Right cardiac atrium (tissue), 5 donors: Measurements from ENCODE around the gene SMYD5. TPM values are rescaled to one million over a fixed set of nuclear protein-coding genes. Genes with fewer than 3 reads are reported as not detected.
A peak's percentile ranks its signal among the peaks of the same experiment; 100 is the strongest.
"Not testable (repeated sequence)": the region's sequence is repeated elsewhere in the genome, so short reads cannot be mapped to it uniquely, and the experiment has no call there.

ENCODE experiments used
- ATAC-seq, 2 donors: fragments of 200-7000 bp; cut with Tn5 transposase; one replicate each; pipeline versions ENCODE4 v1.8.0 to v1.9.1; 2020; ENCODE audit warnings: moderate library complexity in 2 of 2, mild to moderate bottlenecking in 1 of 2
- DNase-seq, 3 donors: peaks; one replicate each; pipeline ENCODE4 v3.0.0-alpha.2; 2020
- H3K27ac ChIP-seq: one replicate; pipeline ENCODE4 v1.5.1; 2013; ENCODE audit warnings: mild to moderate bottlenecking, low read length, control low read depth, moderate library complexity
- H3K27me3 ChIP-seq: one replicate; pipeline ENCODE4 v1.6.1; 2013; ENCODE audit not compliant: control insufficient read depth, insufficient read depth
- H3K4me1 ChIP-seq: one replicate; pipeline ENCODE4 v1.6.1; 2013; ENCODE audit warnings: low read length; ENCODE audit not compliant: control insufficient read depth, insufficient read depth
- H3K4me3 ChIP-seq: one replicate; pipeline ENCODE4 v1.5.1; 2013; ENCODE audit warnings: low read length, control low read depth
- H3K9me3 ChIP-seq: one replicate; pipeline ENCODE4 v1.6.1; 2013; ENCODE audit warnings: low read length; ENCODE audit not compliant: control insufficient read depth
- WGBS: extraction: QIAGEN DNeasy Blood & Tissue Kit; methylation state at CpG from one replicate; pipeline ENCODE4 v1.1.7; 2013; 5-methylcytosine and 5-hydroxymethylcytosine counted together
- intact Hi-C, 4 donors: fragments of 100-400 bp; cut with DNase I; formaldehyde crosslinking; loops; one replicate each; pipeline versions ENCODE4 v1.11.0 to v1.14.0; 2022 to 2023
- polyA plus RNA-seq: library from polyadenylated mRNA; stranded (reverse); fragments of 200-250 nt; gene quantifications from one replicate; pipeline ENCODE4 v1.2.3, GENCODE V29; 2013
- total RNA-seq, 4 donors: library from RNA; stranded (reverse); fragmentation: NEBNext Ultra II Directional; extraction: Animal tissue kit (Norgen Biotek cat#: 25700); gene quantifications; one replicate each; pipeline ENCODE4 v1.2.1, GENCODE V29; 2021
- donor health status: healthy with polysubstance abuse.
- donor health status: DM: no; HTN: yes; CAD: no.
- donor health status: DM: no; HTN: no; CAD: no.
- donor health status: DM: no; HTN: yes; CAD: no; lungs with severe emphysema.
- donor health status: DM: yes; HTN: yes; CAD: no.

Gene SMYD5
- total and polyA plus RNA-seq, 5 donors, result 12.9 to 15.3 (median 13.7) TPM

DNA sequence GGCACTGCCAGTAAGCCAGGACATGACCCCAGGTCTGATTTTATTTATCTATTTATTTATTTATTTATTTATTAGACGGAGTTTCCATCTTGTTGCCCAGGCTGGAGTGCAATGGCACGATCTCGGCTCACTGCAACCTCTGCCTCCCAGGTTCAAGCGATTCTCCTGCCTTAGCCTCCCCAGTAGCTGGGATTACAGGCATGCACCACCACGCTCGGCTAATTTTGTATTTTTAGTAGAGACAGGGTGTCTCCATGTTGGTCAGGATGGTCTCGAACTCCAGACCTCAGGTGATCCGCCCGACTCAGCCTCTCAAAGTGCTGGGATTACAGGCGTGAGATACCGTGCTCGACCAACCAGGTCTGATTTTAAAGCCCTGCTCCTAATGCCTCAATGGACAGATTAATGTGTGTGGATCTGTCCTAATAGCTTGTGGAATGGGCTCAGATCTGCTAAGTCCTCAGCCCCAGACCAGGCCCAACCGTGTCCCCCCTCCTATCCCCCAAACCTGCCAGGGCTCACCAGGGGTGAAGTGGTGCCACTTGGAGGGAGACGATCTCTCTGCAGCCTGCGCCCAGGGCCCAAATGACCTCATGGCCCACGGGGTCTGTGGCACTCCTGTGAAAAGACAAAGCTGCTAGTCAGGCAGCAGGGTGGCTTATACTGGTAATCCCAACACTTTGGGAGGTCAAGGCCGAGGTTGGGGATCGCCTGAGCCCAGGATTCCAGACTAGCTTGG lies 48.8 kb downstream of the SMYD5 start:
- not testable (repeated sequence) for DNase-seq

GRCh38 chr2:73263540-73264331 lies 49.7 kb downstream of the SMYD5 start:
- DNase-seq, result no peak

More for the DNA sequence above, 48.8 kb downstream of the SMYD5 start:
- ATAC-seq, H3K27ac ChIP-seq, H3K4me3 ChIP-seq, H3K9me3 ChIP-seq, H3K4me1 ChIP-seq, intact Hi-C loops, H3K27me3 ChIP-seq: not testable (repeated sequence)
- 91% methylated on average over 18 of the region's 18 CpGs for WGBS

DNA sequence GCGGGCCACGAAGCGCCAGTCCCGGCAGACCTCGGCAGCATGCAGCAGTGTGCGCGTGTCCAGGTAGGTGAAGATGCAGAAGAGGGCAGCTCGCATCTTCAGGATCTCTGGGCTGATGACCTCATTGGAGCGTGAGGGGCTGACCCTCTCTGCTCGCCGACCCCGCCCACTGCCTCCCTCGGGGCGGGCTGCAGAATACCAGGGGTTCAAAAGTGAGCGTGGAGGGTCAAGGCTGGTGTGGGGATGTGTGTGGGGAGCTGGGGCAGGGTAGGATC lies 50.2 kb downstream of the SMYD5 start:
- ATAC-seq, result no peak
- H3K9me3 ChIP-seq, result no peaks in the 10 kb centered on the region
- no peak overlapping the region for H3K4me3 ChIP-seq
- no peak for DNase-seq
- H3K4me1 ChIP-seq, result no peaks in the 10 kb centered on the region
- H3K27ac ChIP-seq, result no peak overlapping the region
- intact Hi-C loops, result no loop called here
- 90% methylated on average over 15 of the region's 15 CpGs for WGBS
- H3K27me3 ChIP-seq, result no peaks in the 10 kb centered on the region

More at GRCh38 chr2:73263540-73264331, 49.7 kb downstream of the SMYD5 start:
- no peaks in the 10 kb centered on the region for H3K4me1 ChIP-seq
- no peaks in the 10 kb centered on the region for H3K9me3 ChIP-seq
- ATAC-seq, result no peak
- 93% methylated on average over 16 of the region's 16 CpGs for WGBS
- H3K27me3 ChIP-seq, result no peaks in the 10 kb centered on the region
- H3K4me3 ChIP-seq, result no peak overlapping the region
- H3K27ac ChIP-seq, result no peak overlapping the region
- intact Hi-C loops, result no loop called here

GRCh38 chr2:73264783-73265182 lies 50.7 kb downstream of the SMYD5 start:
- Histone ChIP-seq H3K27me3 (no peaks in the 10 kb centered on the region), H3K9me3 (no peaks in the 10 kb centered on the region), H3K4me1 (no peaks in the 10 kb centered on the region), H3K27ac (no peak overlapping the region), H3K4me3 (no peak overlapping the region)
- DNase-seq, result no peak
- ATAC-seq, result no peak
- intact Hi-C loops, result no loop called here
- WGBS, result 84% methylated on average over 4 of the region's 4 CpGs

DNA sequence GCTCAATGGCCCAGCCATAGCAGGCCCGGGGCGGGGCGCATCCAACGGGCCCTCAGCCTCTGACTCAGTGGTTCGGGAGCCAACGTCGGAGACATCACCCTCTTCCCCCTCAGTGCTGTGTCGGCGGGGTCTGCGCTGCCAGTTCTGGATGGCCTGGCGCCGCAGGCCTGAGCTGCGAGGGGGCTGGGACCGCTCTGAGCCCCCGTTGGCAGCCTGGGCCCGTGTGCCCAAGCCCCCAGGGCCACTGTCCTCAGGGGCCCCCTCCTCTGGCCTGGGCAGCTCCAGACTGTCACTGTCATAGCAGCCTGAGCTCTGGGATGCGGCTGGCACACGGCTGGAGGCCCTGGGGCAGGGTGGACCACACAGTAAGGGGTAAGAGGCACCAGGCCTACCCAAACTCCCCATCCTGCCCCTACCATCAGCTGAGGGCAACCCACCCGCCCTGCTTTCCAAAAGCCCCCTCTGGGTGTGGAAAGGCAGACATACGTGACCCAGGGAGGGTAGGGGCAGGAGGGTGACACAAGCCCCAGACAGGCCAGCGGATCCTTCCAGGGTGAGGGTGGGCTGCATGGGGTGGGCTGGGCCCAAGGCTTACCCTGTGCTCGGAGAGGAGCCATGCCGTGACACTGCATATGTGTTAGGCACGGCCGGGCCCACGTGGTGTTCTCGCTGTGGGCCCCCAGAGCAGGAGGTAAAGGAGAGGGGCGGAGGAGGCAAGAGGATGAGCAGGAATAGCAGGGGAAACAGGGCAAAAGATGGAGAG lies 51.4 kb downstream of the SMYD5 start:
- intact Hi-C loops, result no loop called here
- ATAC-seq (no peak), DNase-seq (no peak)
- no peaks in the 10 kb centered on the region for H3K4me1 ChIP-seq
- no peak overlapping the region for H3K4me3 ChIP-seq
- H3K27me3 ChIP-seq, result no peaks in the 10 kb centered on the region
- H3K9me3 ChIP-seq, result no peaks in the 10 kb centered on the region
- 88% methylated on average over 28 of the region's 28 CpGs for WGBS
- H3K27ac ChIP-seq, result no peak overlapping the region

- Histone ChIP-seq H3K4me3 (no peak overlapping the region), H3K9me3 (no peaks in the 10 kb centered on the region), H3K27ac (no peak overlapping the region), H3K27me3 (no peaks in the 10 kb centered on the region), H3K4me1 (no peaks in the 10 kb centered on the region)
- intact Hi-C loops, result no loop called here
- 91% methylated on average over 26 of the region's 26 CpGs for WGBS
- ATAC-seq (no peak), DNase-seq (no peak)
Observed at GRCh38 chr2:73266061-73266901, 52.2 kb downstream of the SMYD5 start.

GRCh38 chr2:73267008-73267407 lies 53.0 kb downstream of the SMYD5 start:
- Histone ChIP-seq H3K4me3 (no peak overlapping the region), H3K9me3 (no peaks in the 10 kb centered on the region), H3K27ac (no peak overlapping the region), H3K4me1 (no peaks in the 10 kb centered on the region), H3K27me3 (no peaks in the 10 kb centered on the region)
- intact Hi-C loops, result no loop called here
- ATAC-seq, result no peak
- no peak for DNase-seq
- 95% methylated on average over 4 of the region's 4 CpGs for WGBS

DNA sequence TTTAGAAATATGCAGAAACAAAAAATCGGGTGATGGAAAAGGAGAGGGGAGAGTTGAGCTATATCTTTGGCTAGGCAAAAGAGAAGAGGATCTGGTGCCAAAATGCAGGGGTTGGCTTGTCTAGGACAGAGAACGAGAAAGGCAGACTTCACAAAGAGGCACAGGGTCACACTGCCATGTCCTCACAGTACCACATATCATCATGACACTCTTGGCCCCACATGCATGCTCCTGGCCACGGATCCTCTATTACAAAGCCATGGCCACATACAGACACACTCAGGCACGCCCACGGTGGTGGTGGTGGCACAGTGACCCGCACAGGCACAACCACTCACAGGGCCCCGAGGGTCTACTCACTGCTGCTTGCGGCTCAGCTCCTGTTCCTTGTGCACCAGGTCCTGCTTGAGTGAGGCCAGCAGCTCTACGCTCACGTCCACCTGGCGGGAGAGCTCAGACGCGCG lies 54.4 kb downstream of the SMYD5 start:
- Histone ChIP-seq H3K4me3 (no peak overlapping the region), H3K9me3 (no peaks in the 10 kb centered on the region), H3K4me1 (no peaks in the 10 kb centered on the region), H3K27ac (no peak overlapping the region), H3K27me3 (no peaks in the 10 kb centered on the region)
- 30% methylated on average over 14 of the region's 14 CpGs for WGBS
- ATAC-seq, result no peak
- DNase-seq, result no peak
- intact Hi-C loops, result no loop called here

GRCh38 chr2:73268830-73269685 lies 55.0 kb downstream of the SMYD5 start:
- Histone ChIP-seq H3K27ac (no peak overlapping the region), H3K9me3 (no peaks in the 10 kb centered on the region), H3K4me1 (no peaks in the 10 kb centered on the region), H3K27me3 (no peaks in the 10 kb centered on the region), H3K4me3 (peak overlapping the region; percentile 1)
- peak in 1 of 2 donors; percentile 7 for ATAC-seq
- peak in 1 of 3 donors; percentile 56 for DNase-seq
- 6% methylated on average over 113 of the region's 113 CpGs for WGBS
- intact Hi-C loops, result no loop called here
